ENCODE data around the gene GGNBP2.

Gene GGNBP2

GRCh38 chr17:36625188-36625587, 80.5 kb downstream of the GGNBP2 start:
- H3K9me2 ChIP-seq (replicated peaks; ENCODE audit: low read depth, low read length), result no peaks in the 10 kb centered on the region
- no peak overlapping the region for H3K4me3 ChIP-seq (ENCODE audit: low read length, poor library complexity, severe bottlenecking)
- no peaks in the 10 kb centered on the region for H3K36me3 ChIP-seq (ENCODE audit: insufficient read depth, low read length)
- no peak overlapping the region for H3K4me2 ChIP-seq (ENCODE audit: low read depth, low read length, poor library complexity, severe bottlenecking)
- no peaks in the 10 kb centered on the region for H4K20me1 ChIP-seq (ENCODE audit: insufficient read depth, low read length, poor library complexity, severe bottlenecking)
- no peaks in the 10 kb centered on the region for H3K4me1 ChIP-seq (ENCODE audit: insufficient read depth, low read length, poor library complexity, severe bottlenecking)
- no peaks in the 10 kb centered on the region for H3K79me2 ChIP-seq (ENCODE audit: insufficient read depth, low read length)
- no peak for TF ChIP-seq CTCF (conservative IDR thresholded peaks at IDR 0.05; ENCODE audit: low read length)
- no peak for TF ChIP-seq EZH2phosphoT487 (IDR thresholded peaks at IDR 0.05; ENCODE audit: borderline replicate concordance)
- no peak overlapping the region for H3K9ac ChIP-seq (ENCODE audit: low read depth, low read length, poor library complexity, severe bottlenecking)
- no peaks in the 10 kb centered on the region for H3K27me3 ChIP-seq (ENCODE audit: insufficient read depth, low read length, poor library complexity, severe bottlenecking)
- no peak overlapping the region for H2AFZ ChIP-seq (ENCODE audit: low read length)
- no peaks in the 10 kb centered on the region for H3K9me3 ChIP-seq (ENCODE audit: insufficient read depth, low read depth, low read length)
- H3F3A ChIP-seq (ENCODE audit: low read depth), result no peaks in the 10 kb centered on the region

DNA sequence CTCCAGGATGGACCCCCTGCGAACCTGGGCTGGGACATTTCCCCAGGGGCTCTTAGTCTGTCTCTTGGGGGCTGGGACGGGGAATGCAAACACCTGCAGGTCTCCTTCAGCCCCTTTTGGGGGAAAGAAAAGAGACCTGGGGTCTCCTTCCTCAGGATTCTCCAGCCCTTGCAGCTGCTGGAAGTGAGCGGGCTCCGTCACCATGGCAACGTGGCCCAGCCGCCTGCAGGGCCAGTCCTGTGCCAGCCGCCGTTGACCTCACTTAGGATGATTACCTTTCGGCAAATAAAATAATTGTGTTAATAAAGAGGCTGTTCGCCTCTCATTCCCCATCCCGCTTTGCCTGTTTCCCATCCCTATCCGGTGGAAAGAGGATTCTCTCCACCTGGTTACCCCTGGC, 82.4 kb downstream of the GGNBP2 start:
- H3K9me3 ChIP-seq (ENCODE audit: insufficient read depth, low read depth, low read length), result no peaks in the 10 kb centered on the region
- H3K79me2 ChIP-seq (ENCODE audit: insufficient read depth, low read length), result no peaks in the 10 kb centered on the region
- no peak overlapping the region for H3K4me3 ChIP-seq (ENCODE audit: low read length, poor library complexity, severe bottlenecking)
- H4K20me1 ChIP-seq (ENCODE audit: insufficient read depth, low read length, poor library complexity, severe bottlenecking), result no peaks in the 10 kb centered on the region
- no peaks in the 10 kb centered on the region for H3K36me3 ChIP-seq (ENCODE audit: insufficient read depth, low read length)
- H3K9me2 ChIP-seq (replicated peaks; ENCODE audit: low read depth, low read length), result no peaks in the 10 kb centered on the region
- H3F3A ChIP-seq (ENCODE audit: low read depth), result no peaks in the 10 kb centered on the region
- no peak overlapping the region for H2AFZ ChIP-seq (ENCODE audit: low read length)
- no peak for TF ChIP-seq CTCF (conservative IDR thresholded peaks at IDR 0.05; ENCODE audit: low read length)
- TF ChIP-seq EZH2phosphoT487 (IDR thresholded peaks at IDR 0.05; ENCODE audit: borderline replicate concordance), result no peak
- H3K9ac ChIP-seq (ENCODE audit: low read depth, low read length, poor library complexity, severe bottlenecking), result no peak overlapping the region
- H3K4me1 ChIP-seq (ENCODE audit: insufficient read depth, low read length, poor library complexity, severe bottlenecking), result no peaks in the 10 kb centered on the region
- H3K27me3 ChIP-seq (ENCODE audit: insufficient read depth, low read length, poor library complexity, severe bottlenecking), result no peaks in the 10 kb centered on the region
- H3K4me2 ChIP-seq (ENCODE audit: low read depth, low read length, poor library complexity, severe bottlenecking), result no peak overlapping the region

- H3F3A ChIP-seq (ENCODE audit: low read depth), result no peaks in the 10 kb centered on the region
- no peaks in the 10 kb centered on the region for H3K36me3 ChIP-seq (ENCODE audit: insufficient read depth, low read length)
- no peaks in the 10 kb centered on the region for H3K9me2 ChIP-seq (replicated peaks; ENCODE audit: low read depth, low read length)
- H3K79me2 ChIP-seq (ENCODE audit: insufficient read depth, low read length), result no peaks in the 10 kb centered on the region
- H3K9me3 ChIP-seq (ENCODE audit: insufficient read depth, low read depth, low read length), result no peaks in the 10 kb centered on the region
- no peak overlapping the region for H2AFZ ChIP-seq (ENCODE audit: low read length)
- H3K4me3 ChIP-seq (ENCODE audit: low read length, poor library complexity, severe bottlenecking), result no peak overlapping the region
- H3K4me2 ChIP-seq (ENCODE audit: low read depth, low read length, poor library complexity, severe bottlenecking), result no peak overlapping the region
- no peaks in the 10 kb centered on the region for H3K27me3 ChIP-seq (ENCODE audit: insufficient read depth, low read length, poor library complexity, severe bottlenecking)
- H3K4me1 ChIP-seq (ENCODE audit: insufficient read depth, low read length, poor library complexity, severe bottlenecking), result no peaks in the 10 kb centered on the region
- TF ChIP-seq EZH2phosphoT487 (IDR thresholded peaks at IDR 0.05; ENCODE audit: borderline replicate concordance) (no peak), CTCF (conservative IDR thresholded peaks at IDR 0.05; ENCODE audit: low read length) (no peak)
- no peaks in the 10 kb centered on the region for H4K20me1 ChIP-seq (ENCODE audit: insufficient read depth, low read length, poor library complexity, severe bottlenecking)
- no peak overlapping the region for H3K9ac ChIP-seq (ENCODE audit: low read depth, low read length, poor library complexity, severe bottlenecking)
Measured at GRCh38 chr17:36628576-36628975, 83.9 kb downstream of the GGNBP2 start.
